OCI-LY7 (cell line): Measurements from ENCODE around the gene UBAC1. TPM values are rescaled to one million over a fixed set of nuclear protein-coding genes. Genes with fewer than 3 reads are reported as not detected.

ENCODE experiments used
- BruUV-seq: library from RNA; stranded (reverse); fragments of 400-500 nt; replicated peaks from 2 replicates; lab custom pipeline; 2021; lab: Mats Ljungman, UMichigan
- CTCF ChIA-PET: fragments of 300-600 bp; sonication (Branson Sonifier 250); formaldehyde crosslinking; loops from one replicate; lab custom pipeline; 2022; ENCODE audit warnings: antibody characterized with exemption; ENCODE audit not compliant: unreplicated experiment; lab: Charles Lee
- POLR2A ChIA-PET: fragments of 300-600 bp; sonication (Branson Sonifier 250); formaldehyde crosslinking; loops from one replicate; lab custom pipeline; 2022; ENCODE audit warnings: antibody characterized with exemption; lab: Charles Lee
- DNase-seq: peaks from one replicate; pipeline ENCODE4 v3.0.0-alpha.2; 2015; ENCODE audit warnings: low spot score
- H2AFZ ChIP-seq: fragments of 200-600 bp; sonication (generic), shearing (Covaris generic); 2 replicates; pipeline ENCODE4 v1.6.1; 2014; ENCODE audit warnings: mild to moderate bottlenecking, antibody characterized with exemption, low read length, moderate library complexity
- H3K27ac ChIP-seq: fragments of 200-600 bp; sonication (generic); 2 replicates; pipeline ENCODE4 v1.5.1; 2014; ENCODE audit warnings: mixed run types, low read depth, mild to moderate bottlenecking, moderate library complexity, low read length, inconsistent platforms; ENCODE audit not compliant: poor library complexity, severe bottlenecking
- H3K36me3 ChIP-seq: fragments of 200-600 bp; sonication (generic); 2 replicates; pipeline ENCODE4 v1.6.1; 2014; ENCODE audit warnings: mild to moderate bottlenecking, antibody characterized with exemption, low read length, moderate library complexity, mixed read lengths; ENCODE audit not compliant: insufficient read depth
- H3K4me1 ChIP-seq: fragments of 200-600 bp; sonication (generic); 2 replicates; pipeline ENCODE4 v1.5.1; 2014; ENCODE audit warnings: mild to moderate bottlenecking, low read length; ENCODE audit not compliant: insufficient read depth, poor library complexity, severe bottlenecking
- H3K4me2 ChIP-seq: fragments of 200-600 bp; sonication (generic); 2 replicates; pipeline ENCODE4 v1.6.1; 2014; ENCODE audit warnings: mild to moderate bottlenecking, low read length
- H3K4me3 ChIP-seq: fragments of 200-600 bp; sonication (generic); 2 replicates; pipeline ENCODE4 v1.5.1; 2014; ENCODE audit warnings: mild to moderate bottlenecking, low read depth, low read length; ENCODE audit not compliant: poor library complexity, severe bottlenecking
- H3K79me2 ChIP-seq: fragments of 200-600 bp; sonication (generic); 2 replicates; pipeline ENCODE4 v1.6.1; 2016; ENCODE audit warnings: low read depth, mild to moderate bottlenecking, low read length, moderate library complexity, mixed read lengths; ENCODE audit not compliant: insufficient read depth
- H3K9me2 ChIP-seq: fragments of 200-600 bp; sonication (generic); 2 replicates; pipeline ENCODE4 v1.6.1; 2016; ENCODE audit warnings: mild to moderate bottlenecking, low read length, mixed read lengths; ENCODE audit not compliant: insufficient read depth
- H3K9me3 ChIP-seq: fragments of 200-600 bp; sonication (generic); 2 replicates; pipeline ENCODE4 v1.6.1; 2014; ENCODE audit warnings: mild to moderate bottlenecking, mixed run types, low read length, mixed read lengths
- H4K20me1 ChIP-seq: fragments of 200-600 bp; sonication (generic); 2 replicates; pipeline ENCODE4 v1.6.1; 2014; ENCODE audit warnings: mild to moderate bottlenecking, antibody characterized with exemption, low read length, moderate library complexity, mixed read lengths; ENCODE audit not compliant: insufficient read depth
- EZH2phosphoT487 ChIP-seq: fragments of 200-600 bp; sonication (generic); IDR thresholded peaks from 2 replicates; pipeline ENCODE4 v1.6.1; 2018; ENCODE audit warnings: low read depth, borderline replicate concordance, mild to moderate bottlenecking, mixed run types, antibody characterized with exemption, low read length, moderate library complexity, mixed read lengths
- intact Hi-C: fragments of 100-400 bp; cut with micrococcal nuclease; formaldehyde crosslinking; loops from one replicate; pipeline ENCODE4 v1.10.0; 2022; ENCODE audit not compliant: unreplicated experiment
- total RNA-seq, 2 experiments: library from RNA; depleted of rRNA in 1 of 2; stranded (reverse); fragments of >200 nt in 1 of 2; shearing (Covaris generic) in 1 of 2; gene quantifications; 2 replicates each; pipeline ENCODE4 v1.2.3, GENCODE V29; 2014 to 2022
- TF ChIP-seq, protein P1 (sequence below): fragments of 200-600 bp; sonication (generic); conservative IDR thresholded peaks from 2 replicates; pipeline ENCODE4 v1.5.1; 2014; ENCODE audit warnings: mild to moderate bottlenecking, antibody characterized with exemption, low read length, moderate library complexity, mixed read lengths

UBAC1 gene
- total RNA-seq, 2 experiments from 2014 or later, result 42.3 to 59.2 TPM

DNA sequence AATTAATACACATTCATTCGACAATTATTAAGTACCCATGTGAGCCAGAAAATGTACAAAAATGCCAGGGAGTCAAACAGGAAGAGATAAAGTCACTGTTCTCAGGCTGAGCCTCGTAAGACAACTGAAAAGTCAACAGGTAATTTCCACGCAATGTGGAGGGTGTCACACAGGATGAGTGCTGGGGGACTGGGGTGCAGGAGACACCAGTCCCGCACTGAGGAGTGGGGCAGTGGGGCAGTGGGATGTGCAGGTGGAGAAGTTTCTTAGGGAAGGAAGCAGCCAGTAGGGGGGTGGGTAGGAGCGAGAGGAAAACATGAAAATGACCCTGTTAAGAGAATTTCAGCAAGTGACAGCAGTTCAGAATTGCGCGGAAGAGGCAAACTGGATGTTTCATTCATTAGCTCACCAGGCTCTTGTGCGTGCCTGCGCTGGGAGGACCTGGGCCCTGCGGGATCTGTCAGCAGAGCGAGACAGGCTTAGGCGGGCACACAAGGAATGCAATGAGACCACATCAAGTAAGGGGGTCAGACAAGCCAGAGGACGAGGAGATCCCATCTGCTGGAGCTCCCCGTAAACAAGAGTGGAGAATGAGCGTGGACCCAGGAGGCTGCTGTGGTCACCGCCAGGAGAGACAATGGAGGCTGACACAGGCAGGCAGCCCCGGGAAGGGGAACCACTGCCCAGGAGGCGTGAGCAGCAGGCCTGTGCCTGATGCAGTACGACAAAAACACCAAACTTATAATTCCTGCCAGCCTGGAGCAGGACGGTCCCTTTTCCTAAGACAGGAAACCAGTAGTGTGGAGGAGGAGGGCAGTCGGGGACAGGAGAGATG, 74.8 kb downstream of the UBAC1 start:
- POLR2A ChIA-PET, result no interaction called here
- Histone ChIP-seq H3K79me2 (peaks cover 47% of the 10 kb centered on the region), H3K9me3 (no peaks in the 10 kb centered on the region), H3K4me2 (no peak overlapping the region), H3K36me3 (no peaks in the 10 kb centered on the region), H3K4me3 (no peak overlapping the region), H4K20me1 (peaks cover 19% of the 10 kb centered on the region), H2AFZ (no peak overlapping the region), H3K4me1 (peaks cover 37% of the 10 kb centered on the region), H3K9me2 (no peaks in the 10 kb centered on the region), H3K27ac (no peak overlapping the region)
- CTCF ChIA-PET, result no interaction called here
- no peak for DNase-seq
- no TSS peak for BruUV-seq
- TF ChIP-seq EZH2phosphoT487, result no peak
- TF ChIP-seq, protein P1, sequence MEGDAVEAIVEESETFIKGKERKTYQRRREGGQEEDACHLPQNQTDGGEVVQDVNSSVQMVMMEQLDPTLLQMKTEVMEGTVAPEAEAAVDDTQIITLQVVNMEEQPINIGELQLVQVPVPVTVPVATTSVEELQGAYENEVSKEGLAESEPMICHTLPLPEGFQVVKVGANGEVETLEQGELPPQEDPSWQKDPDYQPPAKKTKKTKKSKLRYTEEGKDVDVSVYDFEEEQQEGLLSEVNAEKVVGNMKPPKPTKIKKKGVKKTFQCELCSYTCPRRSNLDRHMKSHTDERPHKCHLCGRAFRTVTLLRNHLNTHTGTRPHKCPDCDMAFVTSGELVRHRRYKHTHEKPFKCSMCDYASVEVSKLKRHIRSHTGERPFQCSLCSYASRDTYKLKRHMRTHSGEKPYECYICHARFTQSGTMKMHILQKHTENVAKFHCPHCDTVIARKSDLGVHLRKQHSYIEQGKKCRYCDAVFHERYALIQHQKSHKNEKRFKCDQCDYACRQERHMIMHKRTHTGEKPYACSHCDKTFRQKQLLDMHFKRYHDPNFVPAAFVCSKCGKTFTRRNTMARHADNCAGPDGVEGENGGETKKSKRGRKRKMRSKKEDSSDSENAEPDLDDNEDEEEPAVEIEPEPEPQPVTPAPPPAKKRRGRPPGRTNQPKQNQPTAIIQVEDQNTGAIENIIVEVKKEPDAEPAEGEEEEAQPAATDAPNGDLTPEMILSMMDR, result no peak
- intact Hi-C loops, result no loop called here

- TF ChIP-seq, protein P1, result no peak
- TF ChIP-seq EZH2phosphoT487, result no peak
- Histone ChIP-seq H3K4me2 (no peak overlapping the region), H3K36me3 (no peaks in the 10 kb centered on the region), H3K9me3 (no peaks in the 10 kb centered on the region), H3K4me3 (no peak overlapping the region), H3K27ac (no peak overlapping the region), H4K20me1 (peaks cover 19% of the 10 kb centered on the region), H2AFZ (no peak overlapping the region), H3K4me1 (peaks cover 37% of the 10 kb centered on the region), H3K79me2 (peaks cover 42% of the 10 kb centered on the region), H3K9me2 (no peaks in the 10 kb centered on the region)
- DNase-seq, result no peak
- ChIA-PET CTCF (no interaction called here), POLR2A (no interaction called here)
- intact Hi-C loops, result no loop called here
- no TSS peak for BruUV-seq
These were observed 75.9 kb downstream of the UBAC1 start for GRCh38 chr9:135885100-135885853.
